Bronchial smooth muscle cell (primary cell): ENCODE measurements around the gene MZT1. TPM values are rescaled to one million over a fixed set of nuclear protein-coding genes. Genes with fewer than 3 reads are reported as not detected.

ENCODE experiments used
- total RNA-seq: library from RNA; depleted of rRNA; stranded (reverse); fragments of >200 nt; gene quantifications from 2 replicates; pipeline ENCODE4 v1.2.1, GENCODE V29; 2014

MZT1 gene
- total RNA-seq: 2.2 and 5.5 TPM in 2 replicates

GRCh38 chr13:72727417-72728289 is at the start of gene MZT1, which contains the start of gene BORA:
TSS of gene MZT1 (minus strand) at chr13:72727629. CDS start at chr13:72727602, 27 bp downstream.
TSS of gene BORA (plus strand) at chr13:72727923. CDS start at chr13:72728941, 1,018 bp downstream.

Other genes starting within 250 kb of the MZT1 start
- 0.86 and 2.2 TPM in 2 replicates for gene BORA, start 294 bp upstream of the MZT1 start, total RNA-seq
- gene DIS3, start 54.3 kb upstream of the MZT1 start, total RNA-seq: 23.6 and 24.1 TPM in 2 replicates
- 11.8 and 22.7 TPM in 2 replicates for gene PIBF1, start 54.5 kb upstream of the MZT1 start, total RNA-seq